Measurements from ENCODE around the gene SAMD10. TPM values are rescaled to one million over a fixed set of nuclear protein-coding genes. Genes with fewer than 3 reads are reported as not detected.
A peak's percentile ranks its signal among the peaks of the same experiment; 100 is the strongest.
"Not testable (repeated sequence)": the region's sequence is repeated elsewhere in the genome, so short reads cannot be mapped to it uniquely, and the experiment has no call there.

The SAMD10 gene
- total RNA-seq, 4 donors from 2014 or later, result 5.1 to 15.9 (median 6.8) TPM

GRCh38 chr20:64015635-64016034, 36.2 kb upstream of the SAMD10 start:
- H3K36me3 ChIP-seq, result peaks cover 28 to 91% (median 47%) of the 10 kb centered on the region in 3 donors
- no peak for DNase-seq
- intact Hi-C loops (cut with DNase I), result no loop called here

GRCh38 chr20:64012385-64013154, 33.1 kb upstream of the SAMD10 start:
- Histone ChIP-seq H3K27ac (peak overlapping the region in 1 of 4 donors; percentile 52), H3K4me1 (peaks cover 0 to 18% (median 2%) of the 10 kb centered on the region in 3 donors), H3K36me3 (peaks cover 22 to 91% (median 39%) of the 10 kb centered on the region in 3 donors)
- H3K4me3 ChIP-seq; intact Hi-C loops (cut with DNase I); H3K9me3 ChIP-seq; DNase-seq; H3K27me3 ChIP-seq: not testable (repeated sequence)
- 68 to 75% methylated on average over 5 to 8 of the region's 20 CpGs for WGBS, 2 donors

More at GRCh38 chr20:64015635-64016034, 36.2 kb upstream of the SAMD10 start:
- Histone ChIP-seq H3K27me3 (no peaks in the 10 kb centered on the region), H3K27ac (no peak overlapping the region), H3K4me3 (no peak overlapping the region), H3K9me3 (no peaks in the 10 kb centered on the region), H3K4me1 (peaks cover 0 to 9% (median 0%) of the 10 kb centered on the region in 3 donors)
- WGBS, 2 donors, result 50 to 58% methylated on average over 2 of the region's 2 CpGs
- no peak for TF ChIP-seq POLR2A (IDR thresholded peaks at IDR 0.05)
- TF ChIP-seq CTCF (IDR thresholded peaks at IDR 0.05), result no peak

GRCh38 chr20:64011366-64011779, 31.9 kb upstream of the SAMD10 start:
- Histone ChIP-seq H3K27me3 (no peaks in the 10 kb centered on the region), H3K9me3 (no peaks in the 10 kb centered on the region), H3K4me1 (peaks cover 0 to 30% (median 3%) of the 10 kb centered on the region in 3 donors), H3K4me3 (no peak overlapping the region), H3K36me3 (peaks cover 17 to 87% (median 29%) of the 10 kb centered on the region in 3 donors), H3K27ac (peak overlapping the region in 2 of 4 donors; percentile 22 to 31)
- no peak for DNase-seq
- intact Hi-C loops (cut with DNase I), result no loop called here
- TF ChIP-seq POLR2A (IDR thresholded peaks at IDR 0.05) (no peak), CTCF (IDR thresholded peaks at IDR 0.05) (no peak)
- 94% methylated on average over 12 to 16 of the region's 16 CpGs for WGBS, 2 donors

GRCh38 chr20:64010711-64011237, 31.3 kb upstream of the SAMD10 start:
- Histone ChIP-seq H3K4me3 (no peak overlapping the region), H3K4me1 (peaks cover 3 to 35% (median 3%) of the 10 kb centered on the region in 3 donors), H3K36me3 (peaks cover 17 to 87% (median 29%) of the 10 kb centered on the region in 3 donors), H3K9me3 (no peaks in the 10 kb centered on the region), H3K27ac (no peak overlapping the region), H3K27me3 (no peaks in the 10 kb centered on the region)
- DNase-seq, result no peak
- TF ChIP-seq POLR2A (IDR thresholded peaks at IDR 0.05) (no peak), CTCF (IDR thresholded peaks at IDR 0.05) (no peak)
- intact Hi-C loops (cut with DNase I), result no loop called here
- WGBS, 2 donors, result 64 to 73% methylated on average over 7 to 8 of the region's 8 CpGs

GRCh38 chr20:64009811-64010387, 30.5 kb upstream of the SAMD10 start:
- DNase-seq, result no peak
- TF ChIP-seq CTCF (IDR thresholded peaks at IDR 0.05) (no peak), POLR2A (IDR thresholded peaks at IDR 0.05) (no peak)
- Histone ChIP-seq H3K4me1 (peaks cover 3 to 36% (median 7%) of the 10 kb centered on the region in 3 donors), H3K27me3 (no peaks in the 10 kb centered on the region), H3K27ac (no peak overlapping the region), H3K9me3 (no peaks in the 10 kb centered on the region), H3K4me3 (no peak overlapping the region), H3K36me3 (peaks cover 17 to 87% (median 23%) of the 10 kb centered on the region in 3 donors)
- 86 to 91% methylated on average over 9 to 11 of the region's 13 CpGs for WGBS, 2 donors
- intact Hi-C loops (cut with DNase I), result no loop called here

Data from esophagus squamous epithelium (tissue), 5 donors.